Vein endothelial cell (primary cell): Measurements from ENCODE around the gene WDR33. TPM values are rescaled to one million over a fixed set of nuclear protein-coding genes. Genes with fewer than 3 reads are reported as not detected.

Experiments
- small RNA-seq: library from RNA; depleted of rRNA; stranded (forward); fragments of <200 nt; gene quantifications from one replicate; pipeline ENCODE3, GENCODE V24; 2012
- total RNA-seq: library from RNA; depleted of rRNA; stranded (reverse); fragments of >200 nt; gene quantifications from 2 replicates; pipeline ENCODE4 v1.2.3, GENCODE V29; 2012

WDR33 gene
- 35.9 and 43.8 TPM in 2 replicates for total RNA-seq

GRCh38 chr2:127810619-127811396 is at the start of gene WDR33:
WDR33 (minus strand) TSS chr2:127811171; CDS start chr2:127770981, 40,190 bp downstream.

GRCh38 chr2:127701193-127701650 is 109.7 kb downstream of the WDR33 start, which contains the start of gene SFT2D3:
SFT2D3 (plus strand) TSS chr2:127701497; CDS start chr2:127701529, 32 bp downstream.

GRCh38 chr2:127675331-127676261 is 135.4 kb downstream of the WDR33 start, which contains the start of gene LIMS2:
LIMS2 (minus strand) TSS chr2:127675530; CDS start chr2:127675024, 506 bp downstream.

Small RNAs within 50 kb of the gene (small RNA-seq; reads per million reads assigned to genes)
- gene RF00017 (not detected), gene RF00019 (not detected), gene RNU6-395P (not detected), gene RNY4P7 (1.9 reads per million, percentile 78 among the genes with 10 or more reads in this experiment)

Other genes with a start within 250 kb of the WDR33 start
- gene GPR17, start 165.0 kb downstream of the WDR33 start, total RNA-seq = not detected in 2 replicates
- 14.6 and 19.6 TPM in 2 replicates for gene LIMS2, start 135.6 kb downstream of the WDR33 start, total RNA-seq
- gene SFT2D3, start 109.7 kb downstream of the WDR33 start, total RNA-seq = 5.2 TPM in 2 replicates
- gene POLR2D, start 47.0 kb upstream of the WDR33 start, total RNA-seq = 23.2 and 24.0 TPM in 2 replicates
- gene AMMECR1L, start 74.8 kb upstream of the WDR33 start, total RNA-seq = 18.9 and 23.5 TPM in 2 replicates
- 12.1 and 12.4 TPM in 2 replicates for gene SAP130, start 216.9 kb upstream of the WDR33 start, total RNA-seq